PC-3 (cell line): Measurements from ENCODE around the gene IGFBPL1.

Experiments used
- EZH2 ChIP-seq: fragments of 300-600 bp; sonication (generic); IDR thresholded peaks from one replicate; pipeline ENCODE4 v1.6.1; 2017; ENCODE audit warnings: antibody characterized with exemption, mild to moderate bottlenecking, low read length; ENCODE audit not compliant: unreplicated experiment
- EZH2phosphoT487 ChIP-seq: fragments of 300-600 bp; sonication (generic); IDR thresholded peaks from 2 replicates; pipeline ENCODE4 v1.6.1; 2018; ENCODE audit warnings: mild to moderate bottlenecking, antibody characterized with exemption, low read length, borderline replicate concordance
- TF ChIP-seq, protein P1 (sequence below): fragments of 300-600 bp; sonication (generic); conservative IDR thresholded peaks from 2 replicates; pipeline ENCODE4 v1.5.1; 2017; ENCODE audit warnings: antibody characterized with exemption, low read depth, mild to moderate bottlenecking, low read length

DNA sequence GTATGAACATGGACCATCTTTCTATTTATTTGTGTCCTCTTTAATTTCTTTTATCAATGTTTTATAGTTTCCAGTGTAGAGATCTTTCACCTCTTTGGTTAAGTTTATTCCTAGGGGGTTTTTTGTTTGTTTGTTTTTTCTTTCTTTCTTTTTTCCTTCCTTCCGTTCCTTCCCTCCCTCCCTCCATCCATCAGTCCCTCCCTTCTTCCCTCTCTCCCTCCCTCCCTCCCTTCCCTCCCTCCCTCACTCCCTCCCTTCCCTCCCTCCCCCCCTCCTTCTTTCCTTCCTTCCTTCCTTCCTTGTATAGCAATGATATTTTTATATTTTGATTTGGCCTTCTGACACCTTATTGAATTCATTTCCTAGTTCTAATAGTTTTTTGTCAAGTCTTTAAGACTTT lies 23.4 kb upstream of the IGFBPL1 start:
- TF ChIP-seq, protein P1, sequence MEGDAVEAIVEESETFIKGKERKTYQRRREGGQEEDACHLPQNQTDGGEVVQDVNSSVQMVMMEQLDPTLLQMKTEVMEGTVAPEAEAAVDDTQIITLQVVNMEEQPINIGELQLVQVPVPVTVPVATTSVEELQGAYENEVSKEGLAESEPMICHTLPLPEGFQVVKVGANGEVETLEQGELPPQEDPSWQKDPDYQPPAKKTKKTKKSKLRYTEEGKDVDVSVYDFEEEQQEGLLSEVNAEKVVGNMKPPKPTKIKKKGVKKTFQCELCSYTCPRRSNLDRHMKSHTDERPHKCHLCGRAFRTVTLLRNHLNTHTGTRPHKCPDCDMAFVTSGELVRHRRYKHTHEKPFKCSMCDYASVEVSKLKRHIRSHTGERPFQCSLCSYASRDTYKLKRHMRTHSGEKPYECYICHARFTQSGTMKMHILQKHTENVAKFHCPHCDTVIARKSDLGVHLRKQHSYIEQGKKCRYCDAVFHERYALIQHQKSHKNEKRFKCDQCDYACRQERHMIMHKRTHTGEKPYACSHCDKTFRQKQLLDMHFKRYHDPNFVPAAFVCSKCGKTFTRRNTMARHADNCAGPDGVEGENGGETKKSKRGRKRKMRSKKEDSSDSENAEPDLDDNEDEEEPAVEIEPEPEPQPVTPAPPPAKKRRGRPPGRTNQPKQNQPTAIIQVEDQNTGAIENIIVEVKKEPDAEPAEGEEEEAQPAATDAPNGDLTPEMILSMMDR, result no peak
- TF ChIP-seq EZH2 (no peak), EZH2phosphoT487 (no peak)
